Occipital lobe (tissue), 2 donors: Measurements from ENCODE around the gene BAG3. TPM values are rescaled to one million over a fixed set of nuclear protein-coding genes. Genes with fewer than 3 reads are reported as not detected.
A peak's percentile ranks its signal among the peaks of the same experiment; 100 is the strongest.
"Not testable (repeated sequence)": the region's sequence is repeated elsewhere in the genome, so short reads cannot be mapped to it uniquely, and the experiment has no call there.

Experiments used
- DNase-seq: peaks from one replicate; lab custom pipeline; 2025; lab: John Stamatoyannopoulos, UW
- total RNA-seq: library from RNA; depleted of rRNA; stranded (reverse); fragments of >200 nt; gene quantifications from one replicate; pipeline ENCODE4 v1.2.3, GENCODE V29; 2014

Gene BAG3
- 0.78 TPM for total RNA-seq

DNA sequence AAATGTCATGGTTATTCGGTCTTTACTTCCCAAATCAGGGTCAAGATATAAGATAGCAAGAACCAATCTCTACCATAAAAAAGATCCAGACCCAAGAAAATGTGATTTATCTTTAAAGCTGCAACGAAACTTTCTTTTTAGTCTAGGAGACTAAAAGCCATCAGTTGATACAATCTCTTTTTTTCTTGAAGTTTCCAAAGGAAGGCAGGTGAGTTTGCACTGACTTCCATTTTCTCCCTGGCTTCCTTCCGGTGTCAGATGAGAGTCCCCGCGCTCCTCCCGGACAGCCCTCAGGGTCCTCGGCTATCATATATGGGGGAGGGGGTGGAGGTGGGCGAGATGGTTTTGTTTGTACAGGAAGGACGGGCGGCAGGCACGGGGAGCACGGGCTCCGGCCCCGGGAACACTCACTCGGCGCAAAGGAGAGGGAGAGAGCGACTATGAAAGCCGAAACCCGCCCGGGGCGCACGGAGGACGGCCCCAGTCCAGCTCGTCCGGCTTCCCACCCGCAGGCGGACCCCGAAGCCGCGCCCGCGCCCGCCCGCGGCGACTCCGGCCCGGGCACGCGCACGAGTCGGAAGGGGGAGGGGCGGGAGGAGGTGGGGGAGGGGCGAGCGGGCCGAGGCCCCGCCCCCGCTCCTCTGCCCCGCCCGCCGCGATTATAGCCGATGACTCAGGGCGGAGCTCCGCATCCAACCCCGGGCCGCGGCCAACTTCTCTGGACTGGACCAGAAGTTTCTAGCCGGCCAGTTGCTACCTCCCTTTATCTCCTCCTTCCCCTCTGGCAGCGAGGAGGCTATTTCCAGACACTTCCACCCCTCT lies at the start of gene BAG3:
TSS of gene BAG3 (plus strand) at position 689 of the 822 bp plus-strand sequence. CDS start 296 bp downstream, outside the sequence.
- DNase-seq: peak; percentile 70

- no peak for DNase-seq
Observed at GRCh38 chr10:119602241-119603095, 48.7 kb upstream of the BAG3 start.

DNA sequence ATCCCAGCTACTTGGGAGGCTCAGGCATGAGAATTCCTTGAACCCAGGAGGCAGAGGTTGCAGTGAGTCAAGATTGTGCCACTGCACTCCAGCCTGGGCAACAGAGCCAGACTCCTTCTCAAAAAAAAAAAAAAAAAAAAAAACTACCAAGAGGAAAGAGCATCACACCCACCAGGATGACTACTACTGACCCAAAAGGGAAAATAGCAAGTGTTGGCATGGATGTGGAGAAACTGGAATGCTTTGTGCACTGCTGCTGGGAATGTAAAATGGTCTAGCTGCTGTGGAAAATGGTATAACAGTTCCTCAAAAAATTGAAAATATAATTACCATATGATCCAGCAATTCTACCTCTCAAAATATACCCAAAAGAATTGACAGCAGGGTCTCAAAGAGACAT lies 46.7 kb upstream of the BAG3 start:
- DNase-seq: no peak

DNA sequence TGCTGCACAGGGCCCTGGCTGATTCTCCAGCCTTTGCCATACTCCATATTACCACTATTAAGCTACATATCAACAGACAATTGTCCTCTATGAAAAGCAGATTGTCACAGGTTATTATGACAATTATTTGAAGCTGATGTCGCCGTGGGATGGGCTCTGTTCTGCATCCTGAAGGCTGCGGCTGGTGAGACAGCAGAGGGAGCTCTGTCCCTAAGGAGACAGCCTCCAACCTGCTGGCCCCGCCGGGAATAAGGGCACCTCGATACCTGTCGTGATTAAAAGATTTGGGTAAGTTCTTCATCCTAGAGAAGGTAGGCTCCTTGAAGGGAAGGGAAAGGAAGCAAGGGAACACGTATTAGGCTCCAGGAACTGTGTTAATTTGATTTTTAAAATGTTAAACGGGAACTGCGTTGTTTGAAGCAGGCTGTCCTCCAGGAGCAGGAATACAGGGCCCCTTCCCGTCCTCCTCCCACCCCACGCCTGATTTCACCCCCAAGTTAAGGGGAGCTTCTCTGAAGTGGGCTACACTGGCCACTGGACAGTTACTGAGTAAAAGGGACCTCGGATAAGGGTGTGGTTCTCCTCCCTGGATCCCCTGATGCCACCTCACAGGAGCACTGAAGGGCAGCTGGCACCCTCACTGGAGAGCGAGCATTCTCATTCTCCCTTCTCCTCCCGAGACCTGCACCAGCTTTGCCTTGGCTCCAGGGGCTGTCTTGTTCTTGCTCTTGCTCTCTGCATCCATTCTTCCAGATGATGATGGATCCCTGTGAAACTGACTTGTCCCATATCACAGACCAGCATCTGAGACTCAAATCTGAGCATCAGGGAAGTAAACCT lies 42.6 kb upstream of the BAG3 start:
- DNase-seq: peak; percentile 41

DNA sequence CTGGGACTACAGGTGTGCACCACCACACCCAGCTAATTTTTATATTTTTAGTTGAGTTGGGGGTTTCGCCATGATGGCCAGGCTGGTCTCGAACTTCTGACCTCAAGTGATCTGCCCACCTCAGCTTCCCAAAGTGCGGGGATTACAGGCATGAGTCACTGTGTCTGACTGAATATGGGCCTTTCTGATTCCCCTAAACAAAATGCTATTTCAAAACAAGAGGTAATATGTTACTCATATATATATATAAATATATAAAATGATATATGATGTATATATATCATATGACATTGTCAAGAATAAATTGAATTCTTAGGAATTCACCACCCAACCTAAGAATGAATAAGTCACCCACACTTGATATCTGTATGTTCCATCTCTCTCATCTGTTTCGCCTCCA lies 41.7 kb upstream of the BAG3 start:
- no peak for DNase-seq

- DNase-seq: no peak
Observed at GRCh38 chr10:119611433-119611832, 39.7 kb upstream of the BAG3 start.

- DNase-seq: no peak
Observed at GRCh38 chr10:119613741-119614140, 37.4 kb upstream of the BAG3 start.

DNA sequence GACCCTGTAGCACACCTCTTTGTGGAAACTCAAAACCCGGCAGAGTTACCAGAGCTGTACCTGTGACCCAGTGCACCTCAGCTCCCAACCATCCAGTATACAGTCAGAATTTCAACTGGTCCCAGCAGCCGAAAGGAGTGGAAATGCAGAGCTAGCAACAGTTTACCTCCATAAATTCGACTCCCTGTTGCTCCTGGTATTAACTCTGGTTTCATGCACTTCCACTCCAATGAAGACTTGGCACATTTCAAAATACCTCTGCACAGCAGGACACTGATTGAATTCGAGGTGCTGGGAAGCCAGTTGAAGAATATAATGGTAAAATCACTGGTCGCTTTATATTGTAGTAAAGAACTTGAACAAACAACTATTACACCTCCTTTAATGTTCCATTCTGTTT lies 36.5 kb upstream of the BAG3 start:
- no peak for DNase-seq

DNA sequence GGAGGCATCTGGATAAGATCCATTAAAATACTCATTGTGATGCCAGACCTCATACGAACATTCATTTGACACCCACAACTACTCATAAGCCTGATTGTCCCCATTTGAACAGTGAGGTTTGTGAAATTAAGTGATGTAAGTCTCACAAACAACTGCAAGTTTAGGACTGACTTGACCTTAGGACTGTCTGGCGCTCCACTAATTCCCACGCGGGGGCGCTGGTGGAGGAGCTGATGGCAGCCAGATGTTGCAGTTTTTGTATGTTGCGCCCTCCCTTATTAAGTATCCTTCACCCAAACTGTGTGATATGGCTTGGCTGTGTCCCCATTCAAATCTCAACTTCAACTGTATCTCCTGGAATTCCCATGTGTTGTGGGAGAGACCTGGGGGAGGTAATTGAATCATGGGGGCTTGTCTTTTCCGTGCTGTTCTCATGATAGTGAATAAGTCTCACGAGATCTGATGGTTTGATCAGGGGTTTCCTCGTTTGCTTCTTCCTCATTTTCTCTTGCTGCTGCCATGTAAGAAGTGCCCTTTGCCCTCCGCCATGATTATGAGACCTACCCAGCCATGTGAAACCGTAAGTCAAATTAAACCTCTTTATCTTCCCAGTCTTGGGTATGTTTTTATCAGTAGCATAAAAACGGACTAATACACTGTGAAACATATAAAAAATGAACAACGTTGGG lies 34.2 kb upstream of the BAG3 start:
- DNase-seq: no peak

DNA sequence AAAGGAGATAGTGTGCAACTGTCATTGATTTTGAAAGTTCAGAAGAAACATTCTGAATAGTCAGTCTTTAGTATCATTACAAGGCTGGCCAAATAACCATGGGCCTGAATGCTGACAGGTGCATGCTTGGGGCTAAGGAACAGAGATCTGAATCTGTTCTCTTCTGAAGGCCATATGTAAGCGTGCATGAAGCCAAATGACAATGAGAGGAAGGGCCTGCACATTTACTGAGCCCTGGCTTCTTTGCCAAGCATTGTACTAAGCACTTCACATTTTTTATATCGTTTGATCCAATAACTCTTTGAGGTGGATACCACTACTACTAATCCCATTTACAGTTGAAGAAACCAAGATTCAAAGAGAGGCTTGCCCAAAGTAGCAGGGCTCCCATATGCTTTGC lies 32.0 kb upstream of the BAG3 start:
- no peak for DNase-seq

DNA sequence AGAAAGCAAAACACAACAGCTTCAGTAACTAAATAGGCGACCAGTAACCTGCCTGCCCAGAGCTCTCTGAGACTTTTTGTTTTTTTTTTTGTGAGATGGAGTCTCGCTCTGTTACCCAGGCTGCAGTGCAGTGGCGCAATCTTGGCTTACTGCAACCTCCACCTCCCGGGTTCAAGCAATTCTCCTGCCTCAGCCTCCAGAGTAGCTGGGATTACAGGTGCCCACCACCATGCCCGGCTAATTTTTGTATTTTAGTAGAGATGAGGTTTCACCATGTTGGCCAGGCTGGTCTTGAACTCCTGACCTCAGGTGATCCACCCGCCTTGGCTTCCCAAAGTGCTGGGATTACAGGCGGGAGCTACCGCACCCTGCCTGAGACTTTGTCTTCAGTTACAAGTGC lies 31.4 kb upstream of the BAG3 start:
- not testable (repeated sequence) for DNase-seq

- no peak for DNase-seq
Observed at GRCh38 chr10:119620241-119621077, 30.7 kb upstream of the BAG3 start.

GRCh38 chr10:119621078-119621384 lies 30.1 kb upstream of the BAG3 start:
- no peak for DNase-seq

DNA sequence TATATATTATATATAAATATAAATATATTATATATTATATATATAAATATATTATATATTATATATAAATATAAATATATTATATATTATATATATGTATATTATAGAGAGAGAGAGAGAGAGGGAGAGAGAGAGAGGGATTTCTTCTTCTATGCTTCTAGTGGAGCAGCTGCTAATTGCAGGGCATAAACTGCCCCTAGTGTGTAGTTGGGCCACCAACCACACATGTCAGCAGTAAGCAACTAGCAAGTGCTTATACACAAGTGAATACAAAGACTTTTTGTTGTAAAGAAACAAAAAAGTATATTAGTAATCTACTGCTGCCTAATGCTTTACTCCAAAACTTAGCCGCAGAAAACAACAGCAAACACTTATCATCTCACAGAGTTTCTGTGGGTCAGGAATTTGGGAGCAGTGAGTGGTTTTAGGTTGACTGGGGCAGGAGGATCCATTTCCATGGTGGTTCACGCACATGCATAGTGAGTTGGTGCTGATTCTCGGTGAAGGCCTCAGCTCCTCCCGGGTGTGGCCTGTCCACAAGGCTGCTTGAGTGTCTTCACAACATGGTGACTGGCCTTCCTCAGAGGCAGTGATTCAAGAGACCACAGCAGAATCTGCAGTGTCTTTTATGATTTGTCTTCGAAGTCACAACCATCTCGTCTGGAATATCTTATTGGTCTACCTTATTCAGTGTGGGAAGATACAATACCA lies 25.5 kb upstream of the BAG3 start:
- DNase-seq: no peak

- DNase-seq: no peak
Observed at GRCh38 chr10:119630300-119630699, 20.9 kb upstream of the BAG3 start.

- no peak for DNase-seq
Observed at GRCh38 chr10:119633538-119634218, 17.5 kb upstream of the BAG3 start.

DNA sequence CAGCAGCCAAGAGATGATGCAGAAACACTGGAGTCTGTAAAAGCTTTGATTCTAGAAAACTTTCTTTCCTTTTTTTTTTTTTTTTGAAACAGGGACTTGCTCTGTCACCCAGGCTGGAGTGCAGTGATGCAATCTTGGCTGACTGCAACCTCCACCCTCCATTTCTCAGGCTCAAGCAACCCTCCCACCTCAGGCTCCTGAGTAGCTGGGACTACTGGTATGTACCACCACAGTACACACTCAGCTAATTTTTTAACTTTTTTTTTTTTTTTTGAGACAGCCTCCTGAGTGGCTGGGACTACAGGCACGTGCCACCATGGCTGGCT lies 17.0 kb upstream of the BAG3 start:
- DNase-seq: no peak

GRCh38 chr10:119637631-119638030 lies 13.5 kb upstream of the BAG3 start:
- no peak for DNase-seq

DNA sequence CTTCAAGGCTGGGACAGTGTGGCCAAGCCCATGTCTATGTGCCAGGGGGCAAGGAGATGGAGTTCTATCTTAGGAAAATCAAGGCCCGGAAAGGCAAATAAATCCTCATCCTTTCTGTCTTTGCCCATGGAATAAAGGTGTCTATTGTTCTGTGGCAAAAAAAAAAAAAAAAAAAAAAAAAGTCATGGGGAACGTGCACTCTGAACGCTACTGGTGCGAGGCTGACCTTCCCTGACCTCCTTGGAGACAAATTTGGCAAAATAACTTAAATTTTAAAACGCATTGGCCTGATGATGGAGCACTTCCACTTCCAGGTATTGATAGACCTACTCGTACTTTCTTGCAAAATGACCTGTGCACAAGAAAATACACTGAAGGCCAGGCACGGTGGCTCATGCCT lies 12.2 kb upstream of the BAG3 start:
- no peak for DNase-seq
